ENCODE results near the gene ATG2B.

The ATG2B gene

GRCh38 chr14:96304956-96305355 is 58.2 kb downstream of the ATG2B start:
- DNase-seq, result no peak

GRCh38 chr14:96303981-96304380 is 59.2 kb downstream of the ATG2B start:
- DNase-seq, result no peak

GRCh38 chr14:96299441-96299840 is 63.7 kb downstream of the ATG2B start:
- DNase-seq, result no peak

GRCh38 chr14:96297997-96298515 is 65.1 kb downstream of the ATG2B start:
- DNase-seq, result no peak

- DNase-seq, result no peak
Measured at GRCh38 chr14:96297000-96297399, 66.1 kb downstream of the ATG2B start.

- DNase-seq, result no peak
Measured at GRCh38 chr14:96294246-96294645, 68.9 kb downstream of the ATG2B start.

- DNase-seq, result no peak
Measured at GRCh38 chr14:96287856-96288255, 75.3 kb downstream of the ATG2B start.

- DNase-seq, result no peak
Measured at GRCh38 chr14:96286251-96286650, 76.9 kb downstream of the ATG2B start.

GRCh38 chr14:96285667-96286066 is 77.5 kb downstream of the ATG2B start:
- no peak for DNase-seq

- DNase-seq, result no peak
Measured at GRCh38 chr14:96284430-96284829, 78.7 kb downstream of the ATG2B start.

GRCh38 chr14:96284008-96284407 is 79.1 kb downstream of the ATG2B start:
- DNase-seq, result no peak

GRCh38 chr14:96281486-96281885 is 81.7 kb downstream of the ATG2B start:
- no peak for DNase-seq

- DNase-seq, result no peak
Measured at GRCh38 chr14:96280104-96280503, 83.0 kb downstream of the ATG2B start.

GRCh38 chr14:96279564-96279963 is 83.6 kb downstream of the ATG2B start:
- DNase-seq, result no peak

GRCh38 chr14:96277890-96278289 is 85.3 kb downstream of the ATG2B start:
- no peak for DNase-seq

GRCh38 chr14:96275177-96276112 is 87.7 kb downstream of the ATG2B start:
- DNase-seq, result peak; percentile 78

GRCh38 chr14:96274543-96274942 is 88.6 kb downstream of the ATG2B start:
- no peak for DNase-seq

- DNase-seq, result no peak
Measured at GRCh38 chr14:96274122-96274521, 89.0 kb downstream of the ATG2B start.

- DNase-seq, result no peak
Measured at GRCh38 chr14:96273629-96274028, 89.5 kb downstream of the ATG2B start.

- no peak for DNase-seq
Measured at GRCh38 chr14:96272777-96273473, 90.2 kb downstream of the ATG2B start.

GRCh38 chr14:96271421-96271762 is 91.7 kb downstream of the ATG2B start:
- DNase-seq, result no peak

- DNase-seq, result no peak
Measured at GRCh38 chr14:96270565-96271420, 92.3 kb downstream of the ATG2B start.

GRCh38 chr14:96269359-96269710 is 93.8 kb downstream of the ATG2B start:
- no peak for DNase-seq
